ENCODE results near the gene PFN3. TPM values are rescaled to one million over a fixed set of nuclear protein-coding genes. Genes with fewer than 3 reads are reported as not detected.

The PFN3 gene
- polyA plus RNA-seq, 1 of the 3 experiments (the other 2 are of a cell fraction): not detected

GRCh38 chr5:177390363-177391300 lies 9.8 kb downstream of the PFN3 start (continued):
- TF ChIP-seq POLR2AphosphoS5 (IDR thresholded peaks at IDR 0.05; ENCODE audit: low read depth, low read length) (no peak), RXRA (IDR thresholded peaks at IDR 0.05; ENCODE audit: borderline replicate concordance, low read depth) (no peak), TAF1 (IDR thresholded peaks at IDR 0.05; ENCODE audit: borderline replicate concordance, low read depth, low read length) (no peak), MEF2A (IDR thresholded peaks at IDR 0.05; ENCODE audit: borderline replicate concordance, low read depth) (no peak), YY1 (IDR thresholded peaks at IDR 0.05; ENCODE audit: low read depth) (no peak), SIN3A (IDR thresholded peaks at IDR 0.05; ENCODE audit: borderline replicate concordance, low read depth, low read length) (0 out of 2 replicates have a peak, but pooled peaks have one; percentile 77), SMC3 (IDR thresholded peaks at IDR 0.05; ENCODE audit: low read depth, low read length) (peak; percentile 90), FOXM1 (IDR thresholded peaks at IDR 0.05; ENCODE audit: low read depth) (no peak), IRF3 (IDR thresholded peaks at IDR 0.05; ENCODE audit: low read depth, low read length) (no peak), MAX (IDR thresholded peaks at IDR 0.05; ENCODE audit: low read depth) (peak; percentile 81), GATA2 (CRISPR knock-in tag; IDR thresholded peaks at IDR 0.05) (no peak), CHD2 (IDR thresholded peaks at IDR 0.05; ENCODE audit: low read length, partially characterized antibody) (no peak), FOSL2 (IDR thresholded peaks at IDR 0.05; ENCODE audit: borderline replicate concordance, low read depth) (no peak), TCF12 (IDR thresholded peaks at IDR 0.05) (no peak), USF1 (IDR thresholded peaks at IDR 0.05; ENCODE audit: borderline replicate concordance, low read depth) (peak; percentile 64; the same call in 1 of the 2 replicates), GABPA (IDR thresholded peaks at IDR 0.05; ENCODE audit: low read depth) (no peak), EZH2phosphoT487 (IDR thresholded peaks at IDR 0.05; ENCODE audit: borderline replicate concordance, low read depth) (no peak), EP300 (IDR thresholded peaks at IDR 0.05; ENCODE audit: borderline replicate concordance in 1 of 2, low read depth in 1 of 2, low read length in 1 of 2) (no peak), RCOR1 (IDR thresholded peaks at IDR 0.05; ENCODE audit: low read length) (0 out of 2 replicates have a peak, but pooled peaks have one; percentile 5), TEAD4 (IDR thresholded peaks at IDR 0.05; ENCODE audit: borderline replicate concordance, insufficient read depth) (no peak), JUND (IDR thresholded peaks at IDR 0.05) (no peak), USF2 (IDR thresholded peaks at IDR 0.05; ENCODE audit: borderline replicate concordance, low read depth, low read length) (peak; percentile 52; the same call in 1 of the 2 replicates), ZBTB33 (IDR thresholded peaks at IDR 0.05; ENCODE audit: borderline replicate concordance, low read depth) (no peak), RFX5 (IDR thresholded peaks at IDR 0.05; ENCODE audit: low read length) (no peak)
